ENCODE results near the gene ADAMTS13.

DNA sequence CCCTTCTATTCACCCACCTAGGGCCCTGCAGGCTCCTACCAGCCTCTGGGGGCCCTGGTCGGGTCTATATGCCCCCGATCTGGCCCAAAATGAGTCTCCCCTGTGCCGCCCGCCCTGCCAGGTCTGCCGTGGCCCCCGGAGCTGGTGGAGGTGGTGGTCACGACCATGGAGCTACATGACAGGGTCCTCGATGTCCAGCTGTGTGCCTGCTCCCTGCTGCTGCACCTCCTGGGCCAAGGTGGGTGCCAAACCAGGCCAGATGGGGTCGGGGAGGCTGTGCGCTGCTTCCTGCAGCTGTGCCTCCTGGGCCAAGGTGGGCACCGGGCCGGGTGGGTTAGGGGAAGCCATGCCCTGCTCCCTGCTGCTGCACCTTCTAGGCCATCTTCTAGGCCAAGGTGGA lies 21.9 kb upstream of the ADAMTS13 start:
- TF ChIP-seq, protein P1, sequence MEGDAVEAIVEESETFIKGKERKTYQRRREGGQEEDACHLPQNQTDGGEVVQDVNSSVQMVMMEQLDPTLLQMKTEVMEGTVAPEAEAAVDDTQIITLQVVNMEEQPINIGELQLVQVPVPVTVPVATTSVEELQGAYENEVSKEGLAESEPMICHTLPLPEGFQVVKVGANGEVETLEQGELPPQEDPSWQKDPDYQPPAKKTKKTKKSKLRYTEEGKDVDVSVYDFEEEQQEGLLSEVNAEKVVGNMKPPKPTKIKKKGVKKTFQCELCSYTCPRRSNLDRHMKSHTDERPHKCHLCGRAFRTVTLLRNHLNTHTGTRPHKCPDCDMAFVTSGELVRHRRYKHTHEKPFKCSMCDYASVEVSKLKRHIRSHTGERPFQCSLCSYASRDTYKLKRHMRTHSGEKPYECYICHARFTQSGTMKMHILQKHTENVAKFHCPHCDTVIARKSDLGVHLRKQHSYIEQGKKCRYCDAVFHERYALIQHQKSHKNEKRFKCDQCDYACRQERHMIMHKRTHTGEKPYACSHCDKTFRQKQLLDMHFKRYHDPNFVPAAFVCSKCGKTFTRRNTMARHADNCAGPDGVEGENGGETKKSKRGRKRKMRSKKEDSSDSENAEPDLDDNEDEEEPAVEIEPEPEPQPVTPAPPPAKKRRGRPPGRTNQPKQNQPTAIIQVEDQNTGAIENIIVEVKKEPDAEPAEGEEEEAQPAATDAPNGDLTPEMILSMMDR (conservative IDR thresholded peaks at IDR 0.05 in 1 of 2, IDR thresholded peaks at IDR 0.05 in 1 of 2; ENCODE audit: low read depth in 1 of 2, low read length in 2 of 2), result no peak
- TF ChIP-seq EZH2 (IDR thresholded peaks at IDR 0.05; ENCODE audit: low read length, missing control alignments), result no peak
